GM10266 (cell line): ENCODE measurements around the gene TIMM13.

Experiments used
- DNase-seq: peaks from one replicate; pipeline ENCODE4 v3.0.0; 2012; ENCODE audit errors: extremely low spot score
- TF ChIP-seq, protein P1 (sequence below): IDR thresholded peaks from 2 replicates; pipeline ENCODE4 v1.5.1; 2012; ENCODE audit warnings: mild to moderate bottlenecking, low read depth; ENCODE audit not compliant: control insufficient read depth, insufficient read depth; ENCODE audit errors: missing control alignments

Gene TIMM13

DNA sequence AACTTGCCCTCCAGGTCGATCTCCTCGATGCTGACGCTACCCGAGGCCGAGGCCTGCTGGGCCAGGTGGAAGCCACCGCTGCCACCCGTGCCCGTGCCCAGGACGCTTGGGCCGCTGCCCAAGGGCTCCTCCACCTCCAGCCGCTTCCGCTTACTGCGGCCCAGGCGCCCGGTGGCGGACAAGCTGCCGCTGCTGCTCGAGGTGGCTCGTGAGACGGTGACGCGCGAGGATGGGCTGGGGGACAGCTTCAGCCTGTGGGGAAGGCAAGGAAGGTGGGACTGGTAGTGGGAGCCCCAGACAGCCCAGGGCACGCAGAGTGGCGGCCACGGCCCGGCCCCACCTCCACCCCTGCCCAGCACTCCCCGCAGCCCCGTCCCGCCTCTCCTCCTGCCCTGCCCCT, 6.5 kb upstream of the TIMM13 start:
- TF ChIP-seq, protein P1, sequence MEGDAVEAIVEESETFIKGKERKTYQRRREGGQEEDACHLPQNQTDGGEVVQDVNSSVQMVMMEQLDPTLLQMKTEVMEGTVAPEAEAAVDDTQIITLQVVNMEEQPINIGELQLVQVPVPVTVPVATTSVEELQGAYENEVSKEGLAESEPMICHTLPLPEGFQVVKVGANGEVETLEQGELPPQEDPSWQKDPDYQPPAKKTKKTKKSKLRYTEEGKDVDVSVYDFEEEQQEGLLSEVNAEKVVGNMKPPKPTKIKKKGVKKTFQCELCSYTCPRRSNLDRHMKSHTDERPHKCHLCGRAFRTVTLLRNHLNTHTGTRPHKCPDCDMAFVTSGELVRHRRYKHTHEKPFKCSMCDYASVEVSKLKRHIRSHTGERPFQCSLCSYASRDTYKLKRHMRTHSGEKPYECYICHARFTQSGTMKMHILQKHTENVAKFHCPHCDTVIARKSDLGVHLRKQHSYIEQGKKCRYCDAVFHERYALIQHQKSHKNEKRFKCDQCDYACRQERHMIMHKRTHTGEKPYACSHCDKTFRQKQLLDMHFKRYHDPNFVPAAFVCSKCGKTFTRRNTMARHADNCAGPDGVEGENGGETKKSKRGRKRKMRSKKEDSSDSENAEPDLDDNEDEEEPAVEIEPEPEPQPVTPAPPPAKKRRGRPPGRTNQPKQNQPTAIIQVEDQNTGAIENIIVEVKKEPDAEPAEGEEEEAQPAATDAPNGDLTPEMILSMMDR: no peak
- no peak for DNase-seq

DNA sequence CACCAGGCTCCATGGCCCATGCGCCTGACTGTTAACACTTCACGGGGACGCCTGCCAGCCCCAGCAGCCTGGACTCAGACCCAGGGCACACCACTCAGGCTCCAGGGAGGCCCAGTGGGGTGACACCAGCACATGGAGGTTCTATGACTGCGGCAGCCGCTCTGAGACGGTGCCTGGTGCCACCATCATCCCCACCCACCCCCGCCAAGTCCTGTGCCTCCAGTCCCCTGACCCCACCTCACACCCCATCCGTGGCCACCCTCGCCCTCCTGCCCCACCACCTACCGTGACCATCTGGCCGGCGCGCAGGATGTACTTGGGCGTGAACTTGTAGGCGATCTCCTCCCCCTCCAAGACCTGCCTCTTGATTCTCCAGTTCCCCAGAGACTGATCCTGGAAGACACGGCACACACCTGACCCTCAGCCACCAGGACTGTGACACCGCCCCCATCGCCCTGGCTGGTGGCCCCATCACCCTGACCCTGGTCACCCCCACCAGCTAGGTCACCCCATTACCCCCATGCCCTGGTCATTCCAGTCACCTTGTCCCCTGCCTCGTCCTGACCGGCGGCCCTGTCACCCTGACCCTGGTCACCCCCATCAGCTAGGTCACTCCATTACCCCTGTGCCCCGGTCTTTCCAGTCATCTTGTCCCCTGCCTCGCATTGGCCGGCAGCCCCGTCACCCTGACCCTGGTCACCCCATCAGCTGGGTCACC, 4.9 kb upstream of the TIMM13 start:
- TF ChIP-seq, protein P1: no peak
- no peak for DNase-seq

DNA sequence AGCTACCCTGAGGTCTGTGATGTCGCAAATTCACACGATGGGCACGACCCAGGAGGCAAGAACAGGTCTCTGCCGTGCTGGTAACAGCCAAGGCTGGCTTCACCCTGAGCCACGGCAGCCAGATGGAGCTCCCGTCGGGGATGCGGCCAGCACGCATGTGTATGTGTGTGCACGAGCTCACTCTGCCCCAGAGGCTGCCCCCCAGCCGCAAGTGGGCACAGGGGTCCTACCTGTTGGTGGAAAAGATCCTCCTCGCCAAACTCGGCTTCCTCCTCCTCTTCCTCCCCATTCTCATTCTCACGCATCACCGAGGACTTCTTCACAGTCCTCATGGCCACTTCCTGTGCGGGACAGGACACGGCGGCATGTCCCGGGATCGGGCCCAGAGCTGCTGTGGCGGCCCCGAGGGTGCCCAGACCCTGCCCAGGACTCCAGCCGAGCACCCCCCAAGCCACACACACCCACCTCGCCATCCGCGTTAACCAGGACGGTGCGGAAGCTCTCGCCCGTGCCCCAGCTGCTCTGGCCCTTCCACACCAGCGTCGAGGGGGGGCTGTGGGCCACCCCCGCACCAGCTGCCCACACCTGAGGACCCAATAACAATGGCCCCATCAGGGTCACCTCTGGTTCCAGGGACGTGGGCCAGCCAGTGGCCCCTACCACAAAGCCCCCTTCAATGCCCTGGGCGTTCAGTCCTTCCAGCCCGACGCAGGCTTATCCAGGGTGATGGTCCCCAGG, 4.1 kb upstream of the TIMM13 start:
- DNase-seq: no peak
- TF ChIP-seq, protein P1: no peak

DNA sequence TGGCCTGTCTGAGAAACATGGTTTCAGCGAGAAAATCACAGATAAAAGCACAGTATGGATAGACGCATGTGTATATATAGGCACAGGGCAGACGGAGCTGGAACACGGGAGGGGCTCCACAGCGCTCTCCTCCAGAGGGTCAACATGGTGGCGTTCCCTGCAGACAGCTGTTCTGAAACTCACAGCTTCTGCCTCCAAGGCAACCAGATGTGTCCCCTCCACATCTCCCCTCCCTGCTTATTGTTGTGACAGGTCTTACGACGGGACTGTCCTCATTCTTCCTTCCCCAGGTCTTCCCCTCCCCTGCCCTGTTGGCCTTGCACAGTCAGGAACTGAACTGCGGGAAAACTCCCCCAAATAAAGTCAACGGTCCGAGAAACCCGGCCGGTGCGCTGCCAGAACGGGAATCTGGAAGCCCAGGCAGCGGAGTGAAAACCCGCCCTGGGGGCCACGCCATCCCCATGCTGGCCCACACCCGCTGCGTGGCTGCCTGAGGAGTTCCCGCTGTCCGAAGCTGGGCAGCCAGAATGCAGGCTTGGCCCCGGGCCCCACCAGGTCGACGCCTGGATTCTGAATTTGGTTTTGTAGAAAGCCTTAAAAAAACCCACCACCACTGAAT, 2.6 kb upstream of the TIMM13 start:
- TF ChIP-seq, protein P1: no peak
- no peak for DNase-seq

DNA sequence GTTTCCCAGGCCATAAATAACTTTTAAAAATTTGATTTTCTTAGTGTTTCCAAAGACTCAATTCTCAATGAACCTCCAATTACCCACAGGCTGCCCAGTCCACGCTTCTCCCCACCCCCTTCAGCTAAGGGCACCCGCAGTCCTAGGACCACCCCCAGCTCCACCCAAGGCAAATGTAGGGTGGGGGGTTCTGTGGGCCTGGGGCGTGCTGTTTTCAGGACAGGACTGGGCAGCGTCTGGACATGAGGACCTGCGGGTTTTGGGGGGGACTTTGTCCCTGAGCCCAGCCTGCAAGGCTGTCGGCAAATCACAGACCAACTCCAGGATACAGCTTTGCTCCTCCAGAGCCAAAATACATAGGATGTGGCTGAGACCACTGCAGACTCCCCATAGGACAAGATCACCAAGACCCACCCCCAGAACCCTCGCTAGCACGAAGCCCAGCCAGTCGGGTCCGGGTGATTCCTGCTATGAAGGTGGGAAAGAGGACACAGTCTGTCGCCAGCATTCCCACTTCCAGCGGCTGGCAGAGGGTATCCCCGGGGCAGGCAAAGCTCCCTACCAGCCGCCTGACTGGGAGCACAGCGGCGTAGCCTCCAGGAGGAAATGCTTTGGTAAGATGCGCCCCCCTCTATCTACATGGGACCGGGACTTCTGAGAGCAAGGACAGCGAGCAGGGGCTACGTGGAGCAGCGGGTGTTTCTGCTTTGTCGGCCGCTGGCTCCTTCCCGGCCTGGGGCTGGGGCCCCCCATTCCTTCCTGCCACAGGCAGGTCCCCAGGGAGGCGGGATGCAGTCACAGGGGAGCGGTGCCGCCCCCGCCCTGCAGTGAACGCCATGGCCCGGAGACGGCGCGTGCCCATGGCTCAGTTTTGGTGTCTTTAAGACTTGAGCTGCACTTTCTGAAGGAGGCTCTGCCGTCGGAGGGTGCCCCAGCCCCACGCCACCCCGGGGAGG, 1.6 kb upstream of the TIMM13 start:
- TF ChIP-seq, protein P1: no peak
- no peak for DNase-seq

DNA sequence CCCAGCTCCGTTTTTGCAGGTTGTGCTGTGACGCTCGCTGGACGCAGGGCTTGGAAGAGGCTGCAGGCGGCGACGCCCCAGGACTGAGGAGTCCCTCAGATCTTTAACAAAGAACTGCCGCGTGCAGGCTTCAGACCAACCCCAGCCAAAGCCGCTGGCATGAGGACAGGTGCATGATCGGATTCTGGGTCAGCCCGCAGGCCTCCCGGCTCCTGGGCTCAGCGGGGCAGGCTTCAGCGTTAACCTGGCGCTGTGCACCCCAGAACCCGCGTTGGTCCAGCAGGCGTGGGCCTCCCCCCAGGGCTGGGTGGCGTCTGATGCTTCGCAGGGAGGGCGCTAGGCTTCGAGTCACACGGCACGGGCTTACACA, 920 bp upstream of the TIMM13 start:
- no peak for DNase-seq
- TF ChIP-seq, protein P1: no peak
